GM21423 (cell line): Measurements from ENCODE around the gene EXOC4.

Experiments
- ATAC-seq: cut with Tn5 transposase; IDR thresholded peaks from one replicate; pipeline ENCODE4 v1.9.1; 2021; ENCODE audit warnings: mild to moderate bottlenecking, moderate library complexity; ENCODE audit not compliant: unreplicated experiment

Gene EXOC4

GRCh38 chr7:133853706-133854276 is 600.9 kb downstream of the EXOC4 start:
- no peak for ATAC-seq

- ATAC-seq: no peak
These were observed 601.9 kb downstream of the EXOC4 start for GRCh38 chr7:133854739-133855138.

DNA sequence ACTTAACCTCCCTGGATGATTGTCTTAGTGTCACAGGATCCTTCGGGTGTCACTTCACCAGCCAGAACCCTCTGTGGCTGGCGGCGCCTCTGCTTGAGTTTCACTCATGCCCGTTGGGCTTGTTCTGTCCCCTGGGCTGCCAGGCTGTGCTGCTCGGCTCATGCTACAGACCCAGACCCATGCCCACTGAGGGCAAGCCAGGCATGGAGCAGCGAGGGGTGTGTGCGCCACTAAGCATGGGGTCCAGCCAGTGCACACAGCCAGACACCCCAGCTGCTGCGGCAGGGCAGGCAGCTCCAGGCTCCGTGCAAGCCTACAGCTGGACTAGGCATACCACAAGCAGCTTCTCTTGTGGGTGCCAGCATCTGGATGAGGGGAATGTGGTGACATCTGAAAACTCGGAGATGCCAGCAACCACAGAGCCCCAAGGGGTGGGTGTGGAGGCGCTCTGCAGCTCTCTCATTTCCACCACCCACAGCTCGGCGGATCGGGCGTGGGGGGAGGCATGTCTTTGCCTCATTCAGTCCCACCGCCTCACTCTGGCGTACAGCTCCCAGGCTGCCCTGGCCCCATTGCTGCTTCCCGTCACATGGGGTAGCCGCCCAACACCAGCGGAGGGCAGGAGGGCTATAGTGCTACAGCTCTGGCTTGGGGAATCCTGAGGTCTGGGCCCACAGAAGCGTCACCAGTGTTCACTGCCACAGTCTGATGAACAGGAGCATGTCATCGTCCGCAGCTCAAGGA is 604.7 kb downstream of the EXOC4 start:
- ATAC-seq: no peak

GRCh38 chr7:133858311-133858710 is 605.4 kb downstream of the EXOC4 start:
- no peak for ATAC-seq

DNA sequence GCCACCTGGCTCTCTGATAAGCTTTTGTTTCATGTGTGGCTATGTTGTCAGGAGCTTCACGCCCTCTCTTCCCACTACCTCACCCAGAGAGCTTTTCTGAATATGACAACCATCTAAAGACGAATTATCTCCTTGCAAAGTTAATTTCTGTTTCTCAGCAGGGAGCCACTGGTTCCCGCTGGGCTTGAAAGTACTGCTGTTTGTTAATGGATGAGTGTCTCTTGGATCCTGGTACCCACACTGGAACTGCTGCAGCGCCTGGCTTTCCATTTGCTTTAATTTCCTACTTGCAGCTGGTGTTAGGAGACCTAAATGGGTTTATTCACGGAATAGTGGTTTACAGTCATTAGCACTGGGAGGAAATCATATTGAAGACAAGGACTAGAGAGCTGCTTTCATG is 606.4 kb downstream of the EXOC4 start:
- ATAC-seq: no peak

DNA sequence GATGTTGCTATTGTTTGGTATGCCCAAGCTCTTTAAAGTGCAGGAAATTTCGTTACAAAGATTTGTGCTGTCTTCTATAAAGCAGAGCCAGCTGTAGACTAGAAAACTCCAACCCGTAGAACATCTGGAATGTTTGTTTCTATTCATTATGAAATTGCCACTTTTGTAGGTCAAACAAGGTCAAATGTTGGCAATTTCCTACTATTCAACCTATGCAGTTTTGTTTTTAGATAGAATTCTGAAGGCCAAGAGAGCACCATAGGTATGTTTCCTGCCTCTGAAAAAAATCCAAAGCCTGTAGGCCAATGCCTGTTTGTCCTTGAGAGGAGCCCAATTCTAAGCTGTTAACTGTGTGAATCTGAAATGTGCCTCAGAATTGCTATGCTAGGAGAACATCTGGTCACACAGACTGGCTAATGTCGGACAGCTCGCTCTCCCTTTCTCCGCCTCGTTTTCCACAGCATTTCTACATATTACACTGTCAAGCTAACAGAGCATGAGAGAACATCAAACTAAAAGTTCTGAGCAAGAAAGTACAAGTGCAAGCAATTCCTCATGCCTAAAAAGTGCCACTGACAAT is 607.1 kb downstream of the EXOC4 start:
- ATAC-seq: no peak

- no peak for ATAC-seq
These were observed 607.9 kb downstream of the EXOC4 start for GRCh38 chr7:133860628-133861335.

GRCh38 chr7:133861876-133862275 is 609.0 kb downstream of the EXOC4 start:
- no peak for ATAC-seq

- no peak for ATAC-seq
These were observed 610.6 kb downstream of the EXOC4 start for GRCh38 chr7:133863362-133864061.

- ATAC-seq: no peak
These were observed 616.7 kb downstream of the EXOC4 start for GRCh38 chr7:133869556-133869955.

GRCh38 chr7:133871757-133872156 is 618.9 kb downstream of the EXOC4 start:
- no peak for ATAC-seq

DNA sequence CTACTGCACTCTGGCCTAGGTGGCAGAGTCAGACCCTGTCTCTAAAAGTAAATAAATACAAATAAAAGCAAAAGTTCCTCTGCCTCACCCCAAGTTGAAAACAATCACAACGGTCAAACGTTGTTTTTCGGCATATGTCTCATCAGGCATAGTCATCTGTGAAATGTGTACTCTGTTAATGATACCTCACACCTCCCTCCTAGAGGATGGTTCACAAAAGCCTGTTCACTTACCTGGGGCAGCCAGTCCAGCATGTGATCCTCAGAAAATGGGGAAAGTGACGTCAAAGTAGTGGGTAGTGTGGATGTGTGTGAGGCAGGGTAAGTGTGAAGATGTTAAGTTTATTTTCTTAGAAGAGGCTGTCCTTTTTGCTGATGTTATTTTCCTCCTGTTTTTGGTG is 620.3 kb downstream of the EXOC4 start:
- no peak for ATAC-seq

- no peak for ATAC-seq
These were observed 620.8 kb downstream of the EXOC4 start for GRCh38 chr7:133873631-133874030.

- no peak for ATAC-seq
These were observed 630.7 kb downstream of the EXOC4 start for GRCh38 chr7:133883591-133883990.

- ATAC-seq: no peak
These were observed 632.3 kb downstream of the EXOC4 start for GRCh38 chr7:133885213-133885612.

GRCh38 chr7:133886086-133886485 is 633.2 kb downstream of the EXOC4 start:
- ATAC-seq: no peak

GRCh38 chr7:133886797-133887196 is 633.9 kb downstream of the EXOC4 start:
- ATAC-seq: no peak

DNA sequence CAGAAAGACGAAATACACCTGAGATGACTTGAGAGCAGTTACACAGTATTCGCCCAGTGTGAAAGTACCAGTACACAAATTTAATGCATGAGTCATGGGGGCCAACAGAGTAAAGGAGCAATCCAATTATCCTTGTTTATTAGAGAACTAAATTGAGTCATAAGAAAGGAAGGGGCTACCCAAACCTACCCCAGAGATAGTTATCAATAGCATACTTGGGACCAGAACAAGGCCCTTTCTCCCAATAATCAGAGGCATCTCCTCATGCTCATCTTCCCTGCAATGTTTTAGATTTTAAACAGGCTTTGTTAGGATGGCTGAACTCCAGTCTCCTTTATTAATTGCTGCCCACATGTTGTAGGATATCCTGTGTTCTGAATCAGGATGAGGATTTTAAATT is 634.6 kb downstream of the EXOC4 start:
- no peak for ATAC-seq

- no peak for ATAC-seq
These were observed 635.4 kb downstream of the EXOC4 start for GRCh38 chr7:133888061-133888930.

DNA sequence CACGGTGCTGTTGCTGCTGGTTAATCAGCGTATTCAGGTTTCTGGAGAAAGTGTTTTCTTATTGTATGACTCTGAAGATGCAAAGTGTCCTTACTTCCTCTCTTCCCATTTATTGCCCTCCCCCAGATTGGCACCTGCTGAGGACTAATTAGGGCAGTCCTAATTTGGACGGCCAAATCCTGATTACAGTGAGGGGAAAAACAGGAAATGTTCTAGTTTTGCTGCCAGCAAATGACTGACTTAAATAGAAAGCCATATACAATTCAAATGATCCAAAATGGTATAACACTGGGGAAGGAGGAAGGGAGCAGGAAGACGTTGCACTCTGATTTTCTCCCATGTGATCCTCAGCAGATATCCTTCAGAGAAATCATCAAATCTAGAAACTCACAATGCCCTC is 651.9 kb downstream of the EXOC4 start:
- ATAC-seq: no peak
